NB4 (cell line): Measurements from ENCODE around the gene OOSP2.

ENCODE experiments used
- MYC ChIP-seq: IDR thresholded peaks from 2 replicates; pipeline ENCODE4 v1.6.1; 2011; ENCODE audit warnings: low read depth, low read length
- POLR2A ChIP-seq: IDR thresholded peaks from 2 replicates; pipeline ENCODE4 v1.6.1; 2011; ENCODE audit warnings: mild to moderate bottlenecking; ENCODE audit not compliant: insufficient read length; ENCODE audit errors: extremely low read depth
- TF ChIP-seq, protein P1 (sequence below): IDR thresholded peaks from one replicate; pipeline ENCODE4 v1.5.1; 2012; ENCODE audit warnings: low read depth, low read length

GRCh38 chr11:60059521-60060240 lies 19.5 kb downstream of the OOSP2 start:
- TF ChIP-seq POLR2A = no peak
- TF ChIP-seq, protein P1, sequence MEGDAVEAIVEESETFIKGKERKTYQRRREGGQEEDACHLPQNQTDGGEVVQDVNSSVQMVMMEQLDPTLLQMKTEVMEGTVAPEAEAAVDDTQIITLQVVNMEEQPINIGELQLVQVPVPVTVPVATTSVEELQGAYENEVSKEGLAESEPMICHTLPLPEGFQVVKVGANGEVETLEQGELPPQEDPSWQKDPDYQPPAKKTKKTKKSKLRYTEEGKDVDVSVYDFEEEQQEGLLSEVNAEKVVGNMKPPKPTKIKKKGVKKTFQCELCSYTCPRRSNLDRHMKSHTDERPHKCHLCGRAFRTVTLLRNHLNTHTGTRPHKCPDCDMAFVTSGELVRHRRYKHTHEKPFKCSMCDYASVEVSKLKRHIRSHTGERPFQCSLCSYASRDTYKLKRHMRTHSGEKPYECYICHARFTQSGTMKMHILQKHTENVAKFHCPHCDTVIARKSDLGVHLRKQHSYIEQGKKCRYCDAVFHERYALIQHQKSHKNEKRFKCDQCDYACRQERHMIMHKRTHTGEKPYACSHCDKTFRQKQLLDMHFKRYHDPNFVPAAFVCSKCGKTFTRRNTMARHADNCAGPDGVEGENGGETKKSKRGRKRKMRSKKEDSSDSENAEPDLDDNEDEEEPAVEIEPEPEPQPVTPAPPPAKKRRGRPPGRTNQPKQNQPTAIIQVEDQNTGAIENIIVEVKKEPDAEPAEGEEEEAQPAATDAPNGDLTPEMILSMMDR = no peak
- no peak for TF ChIP-seq MYC
